ENCODE data around the gene RANGRF.

Gene RANGRF

DNA sequence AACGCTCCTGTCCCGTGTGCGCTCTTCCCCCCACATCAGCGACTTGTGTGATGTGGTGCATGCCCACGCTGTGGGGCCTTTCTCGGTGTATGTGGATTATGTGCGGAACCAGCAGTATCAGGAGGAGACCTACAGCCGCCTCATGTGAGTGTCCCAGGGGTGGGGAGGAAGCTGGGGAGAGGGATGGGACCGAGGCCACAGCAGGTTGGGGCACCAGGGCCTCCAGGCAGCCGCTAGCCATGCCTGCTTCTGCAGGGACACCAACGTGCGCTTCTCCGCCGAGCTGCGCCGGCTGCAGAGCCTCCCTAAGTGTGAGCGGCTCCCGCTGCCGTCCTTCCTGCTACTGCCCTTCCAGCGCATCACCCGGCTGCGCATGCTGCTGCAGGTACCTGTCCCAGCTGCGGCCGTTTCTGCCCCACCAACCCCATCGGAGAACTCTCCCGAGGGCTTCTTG lies 27.3 kb downstream of the RANGRF start:
- DNase-seq = no peak

DNA sequence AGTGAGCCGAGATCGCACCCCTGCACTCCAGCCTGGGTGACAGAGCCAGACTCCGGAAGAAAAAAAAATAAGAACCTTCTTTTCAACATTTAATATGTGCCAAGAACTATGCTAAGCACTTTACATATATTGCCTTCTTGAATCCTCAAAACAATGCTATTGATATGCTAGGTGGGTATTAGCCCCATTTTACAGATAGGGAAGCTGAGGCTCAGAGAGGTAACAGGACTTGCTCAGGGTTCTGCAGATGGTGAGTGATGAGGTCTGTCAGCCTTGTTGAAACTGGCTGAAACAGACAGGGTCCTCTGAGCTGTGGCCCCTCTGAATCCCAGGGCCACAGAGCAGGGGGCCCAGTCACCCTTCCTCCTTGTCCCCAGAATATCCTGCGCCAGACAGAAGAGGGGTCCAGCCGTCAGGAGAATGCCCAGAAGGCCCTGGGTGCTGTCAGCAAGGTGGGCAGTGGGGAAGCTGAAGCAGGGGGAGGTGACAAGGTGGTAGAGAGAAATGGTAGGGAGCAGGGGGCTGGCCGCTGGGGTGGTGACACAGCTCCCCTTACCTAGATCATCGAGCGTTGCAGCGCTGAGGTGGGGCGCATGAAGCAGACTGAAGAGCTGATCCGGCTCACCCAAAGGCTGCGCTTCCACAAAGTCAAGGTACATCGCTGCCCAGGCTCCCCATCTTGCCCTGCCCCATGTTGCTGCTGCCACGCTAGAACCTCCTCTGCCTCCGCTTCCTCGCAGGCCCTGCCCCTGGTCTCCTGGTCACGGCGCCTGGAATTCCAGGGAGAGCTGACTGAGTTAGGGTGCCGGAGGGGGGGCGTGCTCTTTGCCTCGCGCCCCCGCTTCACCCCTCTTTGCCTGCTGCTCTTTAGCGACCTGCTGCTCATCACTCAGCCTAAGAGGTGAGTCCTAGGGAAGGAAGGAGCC lies 29.8 kb downstream of the RANGRF start:
- DNase-seq = no peak

DNA sequence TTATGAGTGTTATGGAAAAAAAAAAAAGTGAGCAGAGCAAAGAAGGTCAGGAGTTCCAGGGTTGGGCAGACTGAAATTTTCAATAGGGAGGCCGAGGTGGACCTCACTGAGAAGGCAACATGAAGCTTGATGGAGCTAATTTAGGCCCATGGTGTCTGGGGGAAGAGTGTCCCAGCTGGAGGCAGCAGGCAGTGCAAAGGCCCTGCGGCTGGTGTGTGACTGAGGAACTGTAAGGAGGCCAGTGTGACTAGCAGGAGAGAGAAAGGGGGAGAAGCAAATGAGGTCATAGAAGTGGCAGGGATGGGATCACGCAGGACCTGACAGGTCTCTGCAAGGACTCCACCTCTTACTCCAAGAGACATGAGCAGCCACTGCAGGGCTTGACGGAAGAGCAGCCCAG lies 31.8 kb downstream of the RANGRF start:
- no peak for DNase-seq

DNA sequence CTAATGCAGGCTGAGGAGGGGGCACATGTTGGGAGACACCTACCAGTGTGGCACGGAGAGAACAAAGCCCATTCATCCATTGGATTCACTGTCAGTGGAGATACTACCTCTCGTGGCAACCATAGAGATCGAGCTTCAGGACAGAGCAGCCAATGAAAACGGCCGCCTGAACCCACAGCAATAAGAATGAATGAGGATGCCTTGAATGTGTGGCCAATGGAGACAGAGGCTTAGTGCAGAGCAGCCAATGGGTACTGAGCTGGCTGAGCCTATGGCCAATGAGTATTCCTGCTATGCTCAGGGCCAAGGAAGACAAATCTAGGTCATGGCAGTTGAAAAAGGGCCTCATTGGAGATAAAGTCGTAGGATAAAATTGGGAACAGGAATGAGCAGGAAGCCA lies 32.5 kb downstream of the RANGRF start:
- DNase-seq = no peak

DNA sequence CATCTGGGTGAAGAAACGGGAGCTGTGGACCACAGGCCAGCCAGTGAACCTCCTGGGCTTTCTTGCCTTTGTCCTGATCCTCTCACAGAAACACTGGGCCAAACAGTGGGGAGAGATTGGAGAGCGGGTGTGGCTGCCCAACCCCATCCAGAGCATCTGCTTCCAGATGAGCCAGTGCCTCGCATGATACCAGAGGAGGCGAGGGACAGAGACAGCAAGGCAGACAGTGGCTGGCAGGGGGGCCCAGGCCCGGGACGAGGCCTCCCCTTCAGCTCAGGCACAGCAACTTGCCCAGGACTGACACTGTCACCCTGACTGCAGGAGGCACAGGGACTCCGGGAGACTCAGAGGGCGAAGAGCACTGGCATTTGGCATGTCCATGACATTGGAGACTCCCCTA lies 33.6 kb downstream of the RANGRF start:
- no peak for DNase-seq

DNA sequence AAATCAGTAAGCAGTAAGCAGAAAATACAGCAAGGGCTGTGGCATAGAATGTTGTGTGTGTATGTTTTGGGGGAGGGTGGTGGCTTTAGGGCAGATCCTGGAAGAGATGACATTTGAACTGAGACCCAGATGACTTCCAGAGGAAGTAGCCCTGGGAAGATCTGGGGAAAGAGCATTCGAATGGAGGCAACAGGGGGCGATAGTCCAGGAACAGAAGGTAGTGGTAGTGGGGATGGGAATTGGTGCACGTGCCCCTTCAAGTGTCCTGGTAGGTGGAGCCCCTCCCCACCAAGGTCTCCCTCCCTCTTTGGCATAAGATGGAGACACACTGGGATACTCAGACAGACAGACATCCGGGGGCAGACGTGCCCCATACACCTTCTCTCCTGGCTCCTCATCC lies 35.7 kb downstream of the RANGRF start:
- DNase-seq = no peak

DNA sequence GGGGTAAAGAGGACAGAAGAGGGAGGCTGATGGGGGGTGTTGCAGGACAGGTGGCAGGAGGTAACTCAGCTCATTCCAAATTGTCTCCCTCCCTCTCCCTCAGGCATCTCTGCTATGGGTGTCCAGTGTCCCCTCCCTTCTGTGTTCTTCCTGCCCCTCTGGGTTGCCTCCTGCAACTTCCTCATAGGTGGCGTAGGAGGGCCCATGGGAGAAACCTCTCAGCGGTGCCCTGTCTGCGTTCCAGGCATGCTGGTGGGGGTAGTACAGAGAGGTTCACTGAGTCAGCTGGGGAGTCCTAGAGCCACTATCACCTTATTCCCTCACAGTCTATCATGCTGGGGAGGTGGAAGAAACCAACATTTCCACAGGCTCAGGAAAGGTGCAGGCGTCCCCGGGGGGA lies 36.5 kb downstream of the RANGRF start:
- DNase-seq = no peak

DNA sequence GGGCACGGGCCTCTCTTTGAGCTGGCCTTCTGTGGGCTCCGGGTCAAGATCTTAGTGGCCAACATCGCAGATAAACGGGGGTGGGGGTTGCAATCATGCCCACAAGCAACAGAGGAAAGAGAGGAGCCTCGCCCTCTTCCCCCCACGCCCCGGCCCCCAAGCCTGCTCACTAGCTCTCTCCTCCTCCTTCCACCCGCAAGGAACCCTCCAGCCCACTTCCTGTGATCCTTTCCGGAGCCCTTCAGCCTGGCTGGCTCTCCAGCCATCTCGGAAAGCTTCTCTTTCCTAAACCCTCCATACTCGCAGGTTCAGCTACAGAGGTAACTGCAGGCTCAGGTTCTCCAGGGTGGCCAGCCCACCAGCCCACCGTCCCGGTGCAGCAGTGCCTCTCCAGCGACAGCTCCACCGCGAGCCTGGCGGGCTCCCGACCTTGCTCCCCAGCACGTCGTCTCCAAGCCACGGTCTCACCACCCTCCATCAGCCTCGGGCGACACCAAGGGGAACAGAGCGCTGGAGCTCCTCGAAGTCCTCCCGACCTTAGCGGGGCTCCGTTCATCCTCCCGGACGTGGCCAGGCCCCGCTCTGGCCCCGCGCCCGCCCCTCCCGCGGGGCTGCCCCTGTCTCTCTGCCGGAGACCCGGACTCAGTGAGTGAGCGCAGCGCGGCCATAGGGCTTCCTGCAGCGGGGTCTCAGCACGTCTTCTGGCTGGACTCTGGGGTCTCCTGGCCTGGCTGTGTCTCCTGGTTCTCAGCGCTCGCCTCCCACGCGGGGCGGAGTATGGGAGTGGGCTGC lies 38.2 kb downstream of the RANGRF start:
- peak; percentile 52 for DNase-seq

DNA sequence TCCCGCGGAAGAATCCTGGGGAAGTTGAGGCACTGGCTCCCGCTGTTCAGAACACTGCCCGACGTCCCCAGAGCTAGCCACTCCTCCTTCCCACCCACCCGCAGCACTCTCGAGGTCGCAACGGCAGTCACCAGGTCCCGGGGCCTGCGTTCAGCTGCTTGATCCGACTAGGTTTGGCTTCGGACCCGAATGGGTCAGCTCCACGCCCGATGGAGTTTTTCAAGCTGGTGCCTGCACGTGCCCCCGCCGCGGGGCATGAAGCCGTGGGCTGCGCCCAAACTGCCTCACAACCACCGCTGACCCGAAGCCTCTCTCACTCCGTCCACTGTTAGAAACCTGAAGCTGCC lies 38.8 kb downstream of the RANGRF start:
- no peak for DNase-seq

DNA sequence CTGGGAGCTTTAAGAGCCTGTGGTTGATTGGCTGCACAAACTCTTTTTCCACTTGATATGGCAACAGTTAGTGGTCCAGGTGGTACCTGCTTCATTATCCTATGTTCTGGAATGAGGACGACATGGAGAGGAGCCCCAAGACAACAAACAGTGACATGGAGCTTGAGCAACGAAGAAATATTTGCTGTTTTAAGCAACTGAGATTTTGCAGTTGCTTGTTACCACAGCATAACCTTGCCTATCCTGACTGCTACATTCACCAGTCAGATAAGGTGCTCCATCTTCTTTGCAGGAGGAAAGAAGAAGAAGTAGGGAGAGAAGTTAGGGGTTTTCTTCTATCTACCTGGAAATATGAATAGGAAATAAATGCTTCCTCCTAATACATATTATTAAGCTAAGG lies 43.7 kb downstream of the RANGRF start:
- DNase-seq = no peak

DNA sequence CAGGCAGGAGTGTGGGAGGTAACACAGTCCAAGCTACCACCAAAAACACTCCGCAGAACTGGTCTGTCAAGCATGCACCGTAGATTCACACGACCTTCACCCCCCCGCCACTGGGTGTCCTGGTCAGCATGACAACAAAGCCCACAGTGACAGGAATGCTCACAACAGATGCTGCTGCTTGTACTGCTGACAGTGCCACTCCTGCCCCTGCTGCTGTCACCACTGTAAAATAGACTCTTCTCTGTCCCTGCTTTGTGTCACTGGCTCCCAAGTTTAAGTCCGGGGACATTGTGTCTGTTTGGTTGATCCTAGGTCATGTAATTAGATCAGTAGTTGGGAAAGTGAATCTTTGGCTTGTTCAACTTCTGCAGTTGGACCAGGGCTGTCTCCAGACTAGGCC lies 44.2 kb downstream of the RANGRF start:
- no peak for DNase-seq

DNA sequence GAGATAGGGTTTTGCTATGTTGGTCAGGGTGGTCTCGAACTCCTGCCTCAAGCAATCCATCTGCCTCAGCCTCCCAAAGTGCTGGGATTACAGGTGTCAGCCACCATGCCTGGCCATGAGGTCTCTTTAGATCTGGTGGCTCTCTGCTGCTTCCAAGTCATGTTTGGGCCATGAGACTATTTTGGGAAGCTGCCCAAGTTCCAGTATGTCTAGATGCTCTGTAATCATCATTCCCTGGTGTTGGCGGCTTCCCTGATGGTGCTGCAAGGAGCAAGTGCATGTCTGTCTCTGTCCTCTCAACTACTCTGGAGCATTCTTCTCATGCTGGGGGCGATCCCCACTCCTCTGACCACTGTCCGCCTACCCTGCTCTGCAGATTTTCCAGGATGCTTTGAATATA lies 44.8 kb downstream of the RANGRF start:
- DNase-seq = no peak

DNA sequence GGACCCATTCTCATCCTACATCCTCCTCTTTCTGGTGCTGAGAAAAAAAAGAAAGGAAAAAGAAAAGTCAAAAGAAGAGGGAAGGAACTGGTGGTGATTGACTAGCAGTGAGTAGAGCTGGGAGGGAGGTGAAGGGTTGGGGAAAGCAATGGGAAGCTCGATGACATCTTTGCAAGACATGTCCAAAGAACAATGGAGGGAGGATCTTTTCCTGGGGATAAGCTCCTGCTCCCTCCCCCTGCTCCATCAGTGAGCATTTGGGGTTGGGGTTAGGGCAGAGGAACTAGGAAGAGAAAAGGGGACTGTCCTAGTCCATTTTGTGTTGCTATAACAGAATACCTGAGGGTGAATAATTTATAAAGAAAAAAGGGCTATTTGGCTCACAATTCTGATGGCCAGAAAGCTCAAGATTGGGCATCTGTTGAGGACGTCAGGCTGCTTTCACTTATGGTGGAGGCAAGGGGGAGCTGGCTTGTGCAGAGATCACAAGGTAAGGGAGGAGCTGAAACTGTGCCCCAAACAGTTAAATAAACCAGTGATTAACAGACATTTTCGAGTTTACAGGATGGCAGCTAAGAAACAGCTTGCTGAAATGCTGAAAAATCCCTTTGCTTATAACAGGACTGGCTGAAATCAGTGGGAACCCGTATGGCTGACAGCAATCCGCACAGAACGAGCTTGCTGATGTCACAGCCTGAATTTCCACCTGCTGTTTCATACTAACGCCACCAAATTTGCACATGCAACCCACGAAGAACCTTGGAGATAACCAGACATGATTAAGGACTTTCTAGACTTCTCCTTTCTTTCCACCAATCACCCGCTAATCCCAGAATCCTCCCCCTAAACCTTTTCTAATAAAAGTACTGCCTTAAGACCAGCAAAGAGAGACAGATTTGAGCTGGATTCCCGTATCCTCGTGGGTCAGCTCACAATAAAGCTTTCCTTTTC lies 49.6 kb downstream of the RANGRF start:
- peak; percentile 19 for DNase-seq

DNA sequence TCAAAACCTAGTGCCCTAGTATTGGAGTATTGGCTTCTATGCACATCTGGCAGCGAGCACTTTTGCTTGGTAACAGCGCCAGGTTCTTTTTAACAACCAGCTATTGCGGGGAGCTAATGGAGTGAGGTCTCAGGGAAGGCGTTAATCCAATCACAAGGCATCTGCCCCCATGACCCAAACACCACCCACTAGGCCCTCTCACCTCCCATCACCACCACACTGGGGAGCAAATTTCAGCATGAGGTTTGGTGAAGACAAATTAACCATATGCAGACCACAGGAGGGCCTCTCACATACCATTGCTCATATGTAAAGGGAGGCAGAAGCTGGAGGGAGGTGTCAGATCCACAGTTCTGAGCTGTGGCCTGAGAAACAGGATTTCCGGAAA lies 50.3 kb downstream of the RANGRF start:
- peak; percentile 4 for DNase-seq

DNA sequence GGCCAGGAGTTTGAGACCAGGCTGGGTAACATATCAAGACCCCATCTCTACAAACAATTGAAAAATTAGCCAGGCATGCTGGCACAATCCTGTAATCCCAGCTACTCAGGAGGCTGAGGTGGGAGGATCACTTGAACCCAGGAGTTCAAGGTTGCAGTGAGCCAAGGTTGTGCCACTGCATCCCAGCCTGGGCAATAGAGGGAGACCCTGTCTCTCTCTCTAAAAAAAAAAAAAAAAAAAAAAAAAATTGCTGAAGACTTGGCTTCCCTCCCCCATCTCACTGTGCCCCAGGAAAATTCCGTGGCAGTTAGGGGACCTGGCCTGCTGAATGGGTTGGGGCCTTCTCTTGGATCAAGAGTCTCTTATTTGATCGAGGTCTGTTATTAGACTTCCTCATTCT lies 51.1 kb downstream of the RANGRF start, which contains the start of gene ODF4:
TSS of gene ODF4 (plus strand) at position 301 of the 400 bp plus-strand sequence. CDS start 212 bp downstream, outside the sequence.
- no peak for DNase-seq
